ENCODE data around the gene ANXA7.

The ANXA7 gene

GRCh38 chr10:73439605-73440312 lies 25.9 kb upstream of the ANXA7 start:
- Histone ChIP-seq H3K36me3 (ENCODE audit: insufficient read depth, low read length) (peaks cover 6% of the 10 kb centered on the region; the same call in 1 of the 2 replicates), H3K4me3 (no peak overlapping the region), H3K9ac (ENCODE audit: insufficient read length) (no peak overlapping the region), H3K9me3 (ENCODE audit: low read depth, low read length) (no peaks in the 10 kb centered on the region), H3K27ac (no peak overlapping the region)
- TF ChIP-seq FOXP2 (optimal IDR thresholded peaks at IDR 0.05; ENCODE audit: control extremely low read depth, extremely low read length, insufficient read depth) (no peak), EZH2 (IDR thresholded peaks at IDR 0.05) (no peak), POLR2AphosphoS5 (IDR thresholded peaks at IDR 0.05; ENCODE audit: borderline replicate concordance, low read depth, low read length) (no peak)
- DNase-seq (ENCODE audit: low read depth, low spot score): no peak

GRCh38 chr10:73439055-73439454 lies 25.2 kb upstream of the ANXA7 start:
- Histone ChIP-seq H3K36me3 (ENCODE audit: insufficient read depth, low read length) (peaks cover 6% of the 10 kb centered on the region; the same call in 1 of the 2 replicates), H3K9ac (ENCODE audit: insufficient read length) (no peak overlapping the region), H3K9me3 (ENCODE audit: low read depth, low read length) (no peaks in the 10 kb centered on the region), H3K27ac (no peak overlapping the region), H3K4me3 (no peak overlapping the region)
- DNase-seq (ENCODE audit: low read depth, low spot score): no peak
- no peak for TF ChIP-seq EZH2 (IDR thresholded peaks at IDR 0.05)
- no peak for TF ChIP-seq POLR2AphosphoS5 (IDR thresholded peaks at IDR 0.05; ENCODE audit: borderline replicate concordance, low read depth, low read length)
- no peak for TF ChIP-seq FOXP2 (optimal IDR thresholded peaks at IDR 0.05; ENCODE audit: control extremely low read depth, extremely low read length, insufficient read depth)

GRCh38 chr10:73433538-73433867 lies 19.6 kb upstream of the ANXA7 start, which contains the start of gene MSS51:
Gene MSS51 (minus strand): TSS chr10:73433561. CDS start chr10:73428284, 5,277 bp downstream.
- no peak within 1 kb of the TSS for H3K27ac ChIP-seq
- no peaks in the 10 kb centered on the region for H3K9me3 ChIP-seq (ENCODE audit: low read depth, low read length)
- TF ChIP-seq POLR2AphosphoS5 (IDR thresholded peaks at IDR 0.05; ENCODE audit: borderline replicate concordance, low read depth, low read length) (no peak), EZH2 (IDR thresholded peaks at IDR 0.05) (no peak)
- H3K4me3 ChIP-seq: no peak within 1 kb of the TSS
- no peak within 1 kb of the TSS for H3K9ac ChIP-seq (ENCODE audit: insufficient read length)
- peaks cover 6% of the 10 kb centered on the region; the same call in 1 of the 2 replicates for H3K36me3 ChIP-seq (ENCODE audit: insufficient read depth, low read length)
- no peak for DNase-seq (ENCODE audit: low read depth, low spot score)

- no peak overlapping the region for H3K27ac ChIP-seq
- no peak overlapping the region for H3K9ac ChIP-seq (ENCODE audit: insufficient read length)
- no peak overlapping the region for H3K4me3 ChIP-seq
- no peak for DNase-seq (ENCODE audit: low read depth, low spot score)
- TF ChIP-seq FOXP2 (optimal IDR thresholded peaks at IDR 0.05; ENCODE audit: control extremely low read depth, extremely low read length, insufficient read depth): no peak
- no peak for TF ChIP-seq EZH2 (IDR thresholded peaks at IDR 0.05)
- TF ChIP-seq POLR2AphosphoS5 (IDR thresholded peaks at IDR 0.05; ENCODE audit: borderline replicate concordance, low read depth, low read length): no peak
- H3K36me3 ChIP-seq (ENCODE audit: insufficient read depth, low read length): peaks cover 7% of the 10 kb centered on the region; the same call in 1 of the 2 replicates
- H3K9me3 ChIP-seq (ENCODE audit: low read depth, low read length): no peaks in the 10 kb centered on the region
These were observed 19.0 kb upstream of the ANXA7 start for GRCh38 chr10:73432646-73433537.

- H3K9ac ChIP-seq (ENCODE audit: insufficient read length): no peak overlapping the region
- H3K9me3 ChIP-seq (ENCODE audit: low read depth, low read length): no peaks in the 10 kb centered on the region
- DNase-seq (ENCODE audit: low read depth, low spot score): no peak
- H3K36me3 ChIP-seq (ENCODE audit: insufficient read depth, low read length): peaks cover 15% of the 10 kb centered on the region; the same call in 1 of the 2 replicates
- TF ChIP-seq FOXP2 (optimal IDR thresholded peaks at IDR 0.05; ENCODE audit: control extremely low read depth, extremely low read length, insufficient read depth) (no peak), EZH2 (IDR thresholded peaks at IDR 0.05) (no peak), POLR2AphosphoS5 (IDR thresholded peaks at IDR 0.05; ENCODE audit: borderline replicate concordance, low read depth, low read length) (no peak)
- no peak overlapping the region for H3K27ac ChIP-seq
- no peak overlapping the region for H3K4me3 ChIP-seq
These were observed 12.5 kb upstream of the ANXA7 start for GRCh38 chr10:73426318-73426717.

GRCh38 chr10:73424478-73424877 lies 10.6 kb upstream of the ANXA7 start:
- Histone ChIP-seq H3K4me3 (no peak overlapping the region), H3K9me3 (ENCODE audit: low read depth, low read length) (no peaks in the 10 kb centered on the region), H3K9ac (ENCODE audit: insufficient read length) (no peak overlapping the region), H3K27ac (no peak overlapping the region), H3K36me3 (ENCODE audit: insufficient read depth, low read length) (peaks cover 15% of the 10 kb centered on the region; the same call in 1 of the 2 replicates)
- no peak for TF ChIP-seq FOXP2 (optimal IDR thresholded peaks at IDR 0.05; ENCODE audit: control extremely low read depth, extremely low read length, insufficient read depth)
- no peak for TF ChIP-seq POLR2AphosphoS5 (IDR thresholded peaks at IDR 0.05; ENCODE audit: borderline replicate concordance, low read depth, low read length)
- no peak for TF ChIP-seq EZH2 (IDR thresholded peaks at IDR 0.05)
- DNase-seq (ENCODE audit: low read depth, low spot score): no peak

- H3K36me3 ChIP-seq (ENCODE audit: insufficient read depth, low read length): peaks cover 15% of the 10 kb centered on the region; the same call in 1 of the 2 replicates
- TF ChIP-seq EZH2 (IDR thresholded peaks at IDR 0.05) (no peak), POLR2AphosphoS5 (IDR thresholded peaks at IDR 0.05; ENCODE audit: borderline replicate concordance, low read depth, low read length) (no peak), FOXP2 (optimal IDR thresholded peaks at IDR 0.05; ENCODE audit: control extremely low read depth, extremely low read length, insufficient read depth) (no peak)
- no peak overlapping the region for H3K4me3 ChIP-seq
These were observed 9.5 kb upstream of the ANXA7 start for GRCh38 chr10:73423309-73423708.

GRCh38 chr10:73416571-73416970 lies 2.7 kb upstream of the ANXA7 start:
- H3K27ac ChIP-seq: no peak overlapping the region
- DNase-seq (ENCODE audit: low read depth, low spot score): no peak
- H3K36me3 ChIP-seq (ENCODE audit: insufficient read depth, low read length): no peaks in the 10 kb centered on the region
- TF ChIP-seq EZH2 (IDR thresholded peaks at IDR 0.05): no peak
- TF ChIP-seq POLR2AphosphoS5 (IDR thresholded peaks at IDR 0.05; ENCODE audit: borderline replicate concordance, low read depth, low read length): no peak
- no peak for TF ChIP-seq FOXP2 (optimal IDR thresholded peaks at IDR 0.05; ENCODE audit: control extremely low read depth, extremely low read length, insufficient read depth)
- no peak overlapping the region for H3K9ac ChIP-seq (ENCODE audit: insufficient read length)
- H3K9me3 ChIP-seq (ENCODE audit: low read depth, low read length): no peaks in the 10 kb centered on the region
- no peak overlapping the region for H3K4me3 ChIP-seq

More at GRCh38 chr10:73423309-73423708, 9.5 kb upstream of the ANXA7 start:
- Histone ChIP-seq H3K9ac (ENCODE audit: insufficient read length) (no peak overlapping the region), H3K27ac (no peak overlapping the region), H3K9me3 (ENCODE audit: low read depth, low read length) (no peaks in the 10 kb centered on the region)
- DNase-seq (ENCODE audit: low read depth, low spot score): no peak
